ENCODE measurements around the gene MAST2. TPM values are rescaled to one million over a fixed set of nuclear protein-coding genes. Genes with fewer than 3 reads are reported as not detected.
"Not testable (repeated sequence)": the region's sequence is repeated elsewhere in the genome, so short reads cannot be mapped to it uniquely, and the experiment has no call there.

Gene MAST2
- total RNA-seq, 2 experiments from 2014 or later = 20.9 to 23.7 TPM

DNA sequence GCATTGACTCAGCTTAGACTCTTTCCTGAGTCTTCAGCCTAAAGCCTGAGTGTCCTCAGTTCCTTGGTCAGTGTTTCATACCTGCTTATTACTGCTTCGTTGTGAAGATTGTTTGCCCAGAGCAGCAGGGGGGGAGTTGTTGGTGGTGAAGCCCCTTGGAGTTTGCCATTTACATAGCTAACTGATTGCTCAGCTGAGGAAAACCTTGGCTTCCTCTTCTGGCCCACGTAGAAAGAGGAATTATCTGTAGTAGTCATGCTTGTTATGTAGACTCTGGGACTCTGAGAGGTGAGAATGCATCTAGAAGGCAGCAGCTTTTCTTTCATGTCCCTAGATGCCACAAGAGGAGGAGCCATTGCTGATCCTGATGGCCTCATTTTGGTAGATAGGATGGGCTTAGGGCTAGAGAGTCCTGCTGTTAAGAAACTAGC is 125.9 kb downstream of the MAST2 start:
- Mint-ChIP-seq H3K9me3 (no peaks in the 10 kb centered on the region), H3K27me3 (no peaks in the 10 kb centered on the region), H3K4me3 (no peak overlapping the region), H3K36me3 (no peaks in the 10 kb centered on the region), H3K4me1 (peaks cover 7% of the 10 kb centered on the region), H3K27ac (no peak overlapping the region)
- DNase-seq (no peak), ATAC-seq (ENCODE audit: low read depth) (no peak)
- POLR2A ChIA-PET = interaction anchor here (0.6 kb wide), 1 partner anchor 97 kb away, joined by 3 read pairs; no protein-coding TSS in a partner anchor

DNA sequence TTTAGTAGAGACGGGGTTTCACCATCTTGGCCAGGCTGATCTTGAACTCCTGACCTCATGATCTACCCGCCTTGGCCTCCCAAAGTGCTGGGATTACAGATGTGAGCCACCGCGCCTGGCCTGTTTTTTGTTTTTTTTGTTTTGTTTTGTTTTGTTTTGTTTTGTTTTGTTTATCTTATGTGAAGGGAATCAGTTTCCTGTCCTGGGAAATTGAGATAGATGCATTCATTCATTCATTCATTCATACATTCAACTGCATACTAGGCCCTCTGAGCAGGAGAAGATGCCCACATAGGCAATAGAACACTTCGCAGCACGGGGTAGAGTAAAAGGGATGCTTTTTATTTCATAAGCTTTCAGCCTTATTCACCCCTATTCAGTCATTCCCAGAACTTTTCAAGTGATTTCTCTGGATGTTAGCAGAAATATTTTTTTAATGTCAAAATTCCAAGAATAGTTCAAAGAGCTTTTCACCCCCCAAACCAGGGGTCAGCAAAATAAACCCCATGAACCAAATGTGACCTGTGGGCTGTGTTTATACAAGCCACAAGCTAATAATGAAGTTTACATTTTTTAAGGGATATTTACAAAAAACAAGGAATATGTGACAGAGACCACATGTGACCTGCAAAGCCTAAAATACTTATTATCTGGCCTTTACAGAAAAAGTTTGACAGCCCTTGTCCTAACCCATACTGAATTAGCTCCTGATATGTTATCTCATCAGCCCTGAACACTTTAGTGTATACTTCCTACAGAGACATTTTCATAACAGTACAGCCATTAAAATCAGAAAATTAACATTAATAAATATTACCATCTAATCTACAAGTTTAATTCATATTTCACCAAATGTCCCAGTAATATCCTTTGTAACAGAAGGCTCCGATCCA is 127.1 kb downstream of the MAST2 start:
- H3K27ac Mint-ChIP-seq = no peak overlapping the region
- no peaks in the 10 kb centered on the region for H3K27me3 Mint-ChIP-seq
- H3K9me3 Mint-ChIP-seq = no peaks in the 10 kb centered on the region
- no peak overlapping the region for H3K4me3 Mint-ChIP-seq
- H3K36me3 Mint-ChIP-seq = no peaks in the 10 kb centered on the region
- no peak for DNase-seq
- POLR2A ChIA-PET = no interaction called here
- ATAC-seq (ENCODE audit: low read depth) = no peak
- H3K4me1 Mint-ChIP-seq = peaks cover 7% of the 10 kb centered on the region

DNA sequence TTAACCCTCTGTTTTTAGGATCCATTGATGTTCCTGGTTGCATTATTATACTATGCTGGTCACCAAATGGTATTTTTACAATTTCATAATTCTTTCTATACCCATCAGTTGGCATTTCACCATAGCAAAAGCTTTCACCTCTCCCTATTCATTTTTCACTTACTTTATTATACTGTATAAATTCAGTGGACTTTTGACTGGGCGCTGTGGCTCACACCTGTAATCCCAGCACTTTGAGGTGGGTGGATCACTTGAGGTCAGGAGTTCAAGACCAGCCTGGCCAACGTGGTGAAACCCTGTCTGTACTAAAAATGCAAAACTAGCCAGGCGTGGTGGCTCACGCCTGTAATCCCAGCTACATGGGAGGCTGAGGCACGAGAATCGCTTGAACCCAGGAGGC is 128.8 kb downstream of the MAST2 start:
- ATAC-seq (ENCODE audit: low read depth); POLR2A ChIA-PET; DNase-seq; H3K36me3 Mint-ChIP-seq; H3K9me3 Mint-ChIP-seq; H3K27me3 Mint-ChIP-seq; H3K4me3 Mint-ChIP-seq; H3K27ac Mint-ChIP-seq; H3K4me1 Mint-ChIP-seq: not testable (repeated sequence)

DNA sequence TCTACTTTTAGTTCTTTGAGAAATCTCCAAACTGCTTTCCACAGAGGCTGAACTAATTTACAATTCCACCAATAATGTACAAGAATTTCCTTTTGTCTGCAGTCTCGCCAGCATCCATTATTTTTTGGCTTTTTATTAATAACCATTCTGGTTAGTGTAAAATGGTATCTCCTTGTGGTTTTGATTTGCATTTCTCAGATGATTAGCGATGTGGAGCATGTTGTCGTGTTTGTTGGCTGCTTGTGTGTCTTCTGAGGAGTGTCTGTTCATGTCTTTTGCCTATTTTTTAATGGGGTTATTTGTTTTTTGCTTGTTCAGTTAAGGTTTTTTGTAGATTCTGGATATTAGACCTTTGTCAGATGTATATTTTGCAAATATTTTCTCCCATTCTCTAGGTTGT is 131.5 kb downstream of the MAST2 start:
- H3K27me3 Mint-ChIP-seq = no peaks in the 10 kb centered on the region

DNA sequence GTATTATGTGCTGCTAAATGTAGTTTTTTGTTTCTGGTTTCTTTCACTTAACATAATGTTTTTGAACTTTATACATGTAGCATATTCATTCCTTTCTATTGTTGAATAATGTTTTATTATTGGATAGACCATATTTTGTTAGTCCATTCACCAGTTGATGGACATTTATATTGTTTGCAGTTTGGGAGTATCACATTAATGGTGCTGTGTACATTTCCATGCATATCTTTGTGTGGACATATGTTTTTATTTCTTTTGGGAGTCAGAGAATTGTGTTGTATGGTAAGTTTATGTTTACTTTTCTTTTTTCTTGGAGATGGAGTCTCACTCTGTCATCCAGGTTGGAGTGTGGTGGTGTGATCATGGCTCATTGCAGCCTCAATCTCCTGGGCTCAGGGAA is 134.6 kb downstream of the MAST2 start:
- no peaks in the 10 kb centered on the region for H3K4me1 Mint-ChIP-seq
- H3K4me3 Mint-ChIP-seq = no peak overlapping the region
- H3K27me3 Mint-ChIP-seq = no peaks in the 10 kb centered on the region
- DNase-seq (no peak), ATAC-seq (ENCODE audit: low read depth) (no peak)
- H3K36me3 Mint-ChIP-seq = no peaks in the 10 kb centered on the region
- POLR2A ChIA-PET = no interaction called here
- H3K9me3 Mint-ChIP-seq = peaks cover 3% of the 10 kb centered on the region
- no peak overlapping the region for H3K27ac Mint-ChIP-seq

More for the DNA sequence above, 131.5 kb downstream of the MAST2 start:
- POLR2A ChIA-PET = no interaction called here
- Mint-ChIP-seq H3K36me3 (no peaks in the 10 kb centered on the region), H3K4me3 (no peak overlapping the region), H3K4me1 (no peaks in the 10 kb centered on the region), H3K27ac (no peak overlapping the region), H3K9me3 (no peaks in the 10 kb centered on the region)
- no peak for ATAC-seq (ENCODE audit: low read depth)
- DNase-seq = no peak

DNA sequence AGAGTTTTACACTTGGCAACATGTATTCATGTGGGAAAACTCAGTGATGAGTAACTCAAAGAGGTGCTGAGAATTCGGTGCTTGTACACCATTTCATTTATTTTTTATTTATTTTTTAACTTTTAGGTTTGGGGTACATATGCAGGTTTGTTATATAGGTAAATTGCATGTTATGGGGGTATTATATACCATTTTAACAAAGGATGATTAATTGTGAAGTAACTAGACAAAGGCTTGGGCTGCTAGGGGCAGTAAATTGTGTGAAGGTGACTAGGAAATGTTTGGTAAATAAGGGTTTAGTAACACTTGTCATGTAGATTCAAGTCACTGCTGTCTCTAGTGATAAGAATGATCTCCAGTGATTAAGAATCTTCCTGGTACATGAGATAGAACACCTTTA is 139.0 kb downstream of the MAST2 start:
- no peak for DNase-seq
- Mint-ChIP-seq H3K4me1 (no peaks in the 10 kb centered on the region), H3K27ac (no peak overlapping the region), H3K27me3 (no peaks in the 10 kb centered on the region), H3K9me3 (peaks cover 3% of the 10 kb centered on the region), H3K4me3 (no peak overlapping the region), H3K36me3 (peaks cover under 1% of the 10 kb centered on the region)
- ATAC-seq (ENCODE audit: low read depth) = no peak
- POLR2A ChIA-PET = no interaction called here

DNA sequence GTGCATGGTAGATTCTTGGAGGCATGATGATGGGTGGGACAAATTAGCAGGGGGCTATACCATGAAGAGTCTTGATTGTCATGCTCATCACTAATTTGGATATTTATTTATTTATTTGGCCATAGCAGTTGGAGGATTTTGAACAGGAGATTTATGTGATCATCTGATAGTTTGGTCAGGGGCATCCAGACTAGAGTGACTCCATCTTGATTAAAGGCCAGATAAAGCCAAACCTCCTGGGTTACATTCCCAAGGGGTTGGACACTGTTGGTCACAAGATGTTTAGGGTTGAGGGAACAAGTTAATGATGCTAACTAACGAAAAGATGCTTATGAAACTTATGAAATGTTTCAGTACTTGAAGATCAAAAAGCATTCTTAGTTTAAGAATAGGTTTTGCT is 139.8 kb downstream of the MAST2 start:
- no peak overlapping the region for H3K27ac Mint-ChIP-seq
- POLR2A ChIA-PET = no interaction called here
- no peak for ATAC-seq (ENCODE audit: low read depth)
- H3K4me3 Mint-ChIP-seq = no peak overlapping the region
- no peak for DNase-seq
- H3K9me3 Mint-ChIP-seq = peaks cover 3% of the 10 kb centered on the region
- H3K36me3 Mint-ChIP-seq = peaks cover 4% of the 10 kb centered on the region
- no peaks in the 10 kb centered on the region for H3K4me1 Mint-ChIP-seq
- H3K27me3 Mint-ChIP-seq = no peaks in the 10 kb centered on the region

DNA sequence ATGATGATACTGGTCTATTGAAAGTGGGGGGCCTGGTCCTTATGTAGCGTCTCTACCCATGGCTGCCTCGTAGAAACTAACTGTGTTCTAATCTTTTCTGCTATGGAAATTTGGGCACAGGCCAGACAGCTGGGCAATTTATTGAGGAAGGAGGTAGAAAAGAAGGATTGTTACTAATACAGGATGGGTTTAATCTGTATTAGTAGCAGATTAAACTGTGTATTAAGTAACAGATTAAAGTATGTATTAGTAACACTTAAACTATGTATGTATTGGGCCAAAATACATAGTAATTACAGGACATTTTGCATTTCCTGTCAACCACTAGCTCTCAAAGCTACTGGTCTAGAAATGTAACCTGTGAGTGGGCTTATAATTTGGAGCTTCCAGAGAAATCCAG is 142.0 kb downstream of the MAST2 start:
- DNase-seq (no peak), ATAC-seq (ENCODE audit: low read depth) (no peak)
- Mint-ChIP-seq H3K4me1 (no peaks in the 10 kb centered on the region), H3K4me3 (no peak overlapping the region), H3K27me3 (no peaks in the 10 kb centered on the region), H3K9me3 (peaks cover 3% of the 10 kb centered on the region), H3K27ac (no peak overlapping the region), H3K36me3 (peaks cover 6% of the 10 kb centered on the region)
- POLR2A ChIA-PET = no interaction called here

DNA sequence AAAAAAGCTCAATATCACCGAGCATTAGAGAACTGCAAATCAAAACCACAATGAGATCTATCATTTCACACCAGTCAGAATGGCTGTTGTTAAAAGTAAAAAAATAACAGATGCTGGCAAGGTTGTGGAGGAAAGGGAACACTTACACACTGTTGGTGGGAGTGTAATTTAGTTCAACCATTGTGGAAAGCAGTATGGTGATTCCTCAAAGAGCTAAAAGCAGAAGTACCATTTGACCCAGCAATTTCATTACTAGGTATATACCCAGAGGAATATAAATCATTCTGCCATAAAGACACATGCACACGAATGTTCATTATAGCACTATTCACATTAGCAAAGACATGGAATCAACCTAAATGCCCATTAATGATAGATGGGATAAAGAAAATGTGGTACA is 146.1 kb downstream of the MAST2 start:
- H3K4me3 Mint-ChIP-seq; POLR2A ChIA-PET; ATAC-seq (ENCODE audit: low read depth); H3K4me1 Mint-ChIP-seq; H3K27me3 Mint-ChIP-seq; H3K27ac Mint-ChIP-seq; H3K9me3 Mint-ChIP-seq; H3K36me3 Mint-ChIP-seq; DNase-seq: not testable (repeated sequence)

DNA sequence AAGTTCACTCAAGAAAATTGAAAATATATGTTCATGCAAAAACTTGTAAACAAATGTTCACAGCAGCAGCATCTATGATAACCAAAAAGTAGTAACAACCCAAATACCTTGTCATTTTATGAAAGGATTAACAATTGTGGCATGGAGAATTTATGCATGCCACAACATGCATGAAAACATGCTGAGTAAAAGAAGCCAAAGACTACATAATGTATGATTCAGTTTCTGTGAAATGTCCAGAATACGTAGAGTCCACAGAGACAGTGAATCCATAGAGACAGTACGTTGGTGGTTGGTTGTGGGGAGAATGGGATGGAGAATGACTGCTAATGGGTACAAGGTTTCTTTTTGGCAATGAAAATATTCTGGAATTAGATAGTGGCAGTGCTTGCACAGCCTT is 148.7 kb downstream of the MAST2 start:
- peaks cover 2% of the 10 kb centered on the region for H3K27me3 Mint-ChIP-seq
- no peak overlapping the region for H3K27ac Mint-ChIP-seq
- H3K9me3 Mint-ChIP-seq = no peaks in the 10 kb centered on the region
- DNase-seq (no peak), ATAC-seq (ENCODE audit: low read depth) (no peak)
- POLR2A ChIA-PET = no interaction called here
- no peaks in the 10 kb centered on the region for H3K4me1 Mint-ChIP-seq
- no peak overlapping the region for H3K4me3 Mint-ChIP-seq
- peaks cover 6% of the 10 kb centered on the region for H3K36me3 Mint-ChIP-seq

DNA sequence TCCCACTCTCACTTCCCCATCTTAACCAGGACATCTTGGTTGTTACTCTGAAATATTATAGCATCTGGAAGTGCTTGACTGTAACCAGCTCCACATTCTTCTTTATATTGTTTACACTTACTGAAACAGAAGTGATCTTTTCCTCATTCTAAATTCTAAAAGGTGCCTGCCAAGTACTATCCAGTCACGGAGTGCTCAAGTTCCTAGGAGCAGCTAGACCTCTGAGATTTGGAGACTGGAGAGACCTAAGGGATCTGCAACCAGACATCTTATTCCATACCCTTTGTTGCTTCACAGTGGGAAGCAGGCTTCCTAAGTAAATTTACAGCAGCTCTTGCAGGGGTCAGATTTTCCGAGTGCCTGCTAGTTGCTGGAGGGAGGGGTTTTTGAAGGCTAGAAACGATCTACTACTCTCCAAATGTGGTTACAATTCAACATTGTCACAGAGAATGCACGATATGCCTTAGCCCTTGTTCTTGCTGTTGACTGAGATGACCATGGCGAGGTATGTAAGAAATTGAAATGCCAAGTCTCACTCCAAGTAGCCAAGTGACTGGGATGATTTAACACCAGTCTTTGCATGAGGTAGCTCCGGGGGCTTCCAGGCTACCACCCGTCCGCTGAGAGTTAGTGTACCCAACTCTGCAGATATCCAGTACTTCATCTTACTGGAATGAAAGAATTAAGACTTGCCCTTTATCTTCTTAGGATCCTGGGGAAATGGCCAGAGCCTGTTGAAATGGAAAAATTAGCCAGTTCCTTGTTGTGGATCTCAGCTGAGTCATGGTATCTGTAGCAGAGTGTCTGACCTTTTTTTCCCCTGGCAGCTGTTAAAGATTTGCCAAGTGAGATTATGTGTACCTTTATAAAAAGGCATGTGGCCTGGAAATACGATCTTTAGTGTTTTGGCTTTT is 150.8 kb downstream of the MAST2 start:
- Mint-ChIP-seq H3K9me3 (no peaks in the 10 kb centered on the region), H3K4me1 (no peaks in the 10 kb centered on the region), H3K36me3 (peaks cover 1% of the 10 kb centered on the region), H3K4me3 (no peak overlapping the region), H3K27ac (no peak overlapping the region), H3K27me3 (peaks cover 2% of the 10 kb centered on the region)
- POLR2A ChIA-PET = no interaction called here
- no peak for DNase-seq
- ATAC-seq (ENCODE audit: low read depth) = no peak

DNA sequence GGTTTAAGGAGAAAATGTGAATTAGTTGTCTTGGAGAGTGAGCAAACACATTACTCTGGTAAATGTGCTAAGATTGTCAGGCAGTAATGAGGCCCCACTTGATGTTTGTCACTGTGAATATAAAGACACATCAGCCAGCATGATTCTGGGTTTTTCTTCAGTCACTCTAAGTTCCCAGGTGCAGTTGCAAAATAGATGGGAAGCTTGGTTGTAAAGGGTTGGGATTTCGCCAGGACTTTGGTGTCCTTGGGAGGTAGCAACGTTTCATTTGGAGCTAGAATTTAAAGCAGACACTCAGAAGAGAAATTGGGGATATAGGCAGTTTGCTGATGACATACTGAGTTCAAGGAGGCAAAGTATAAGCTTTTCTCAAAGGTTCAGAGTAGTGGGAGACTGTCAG is 154.3 kb downstream of the MAST2 start:
- Mint-ChIP-seq H3K27ac (no peak overlapping the region), H3K4me1 (no peaks in the 10 kb centered on the region), H3K36me3 (peaks cover 7% of the 10 kb centered on the region), H3K27me3 (no peaks in the 10 kb centered on the region), H3K4me3 (no peak overlapping the region), H3K9me3 (no peaks in the 10 kb centered on the region)
- DNase-seq (no peak), ATAC-seq (ENCODE audit: low read depth) (no peak)
- POLR2A ChIA-PET = no interaction called here

DNA sequence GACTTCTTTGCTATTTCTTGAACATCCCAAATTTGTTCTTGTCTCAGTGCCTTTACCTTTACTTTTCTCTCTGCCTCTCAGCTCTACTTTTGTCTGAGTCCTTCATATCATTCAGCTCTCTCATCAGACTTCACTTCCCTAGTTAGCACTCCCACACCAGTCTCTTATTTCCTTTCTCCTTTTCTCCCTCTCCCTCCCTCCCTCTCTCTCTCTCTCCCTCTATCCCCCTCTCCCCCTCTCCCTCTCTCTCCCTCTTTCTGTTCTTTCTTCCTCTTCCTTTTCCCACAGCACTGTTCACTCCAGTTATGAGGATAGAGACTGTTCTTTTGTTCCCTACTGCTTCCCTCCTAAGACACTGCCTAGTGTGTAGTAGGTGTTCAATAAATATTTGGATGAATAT is 154.9 kb downstream of the MAST2 start:
- no peaks in the 10 kb centered on the region for H3K4me1 Mint-ChIP-seq
- H3K36me3 Mint-ChIP-seq = peaks cover 11% of the 10 kb centered on the region
- H3K27ac Mint-ChIP-seq = no peak overlapping the region
- no peaks in the 10 kb centered on the region for H3K9me3 Mint-ChIP-seq
- POLR2A ChIA-PET = no interaction called here
- DNase-seq = no peak
- H3K4me3 Mint-ChIP-seq = no peak overlapping the region
- no peaks in the 10 kb centered on the region for H3K27me3 Mint-ChIP-seq
- ATAC-seq (ENCODE audit: low read depth) = no peak
